Activated CD8-positive, alpha-beta memory T cell treated with anti-CD3 and anti-CD28 coated beads for 36 hours (primary cell): ENCODE results near the gene ITGB2. TPM values are rescaled to one million over a fixed set of nuclear protein-coding genes. Genes with fewer than 3 reads are reported as not detected.
"Not testable (repeated sequence)": the region's sequence is repeated elsewhere in the genome, so short reads cannot be mapped to it uniquely, and the experiment has no call there.

ENCODE experiments used
- CTCF ChIA-PET: fragments of 350-600 bp; sonication (Branson Sonifier 250); formaldehyde crosslinking; loops from one replicate; lab custom pipeline; 2021; ENCODE audit warnings: antibody characterized with exemption; lab: Charles Lee
- POLR2A ChIA-PET: fragments of 350-600 bp; sonication (Branson Sonifier 250); formaldehyde crosslinking; loops from one replicate; lab custom pipeline; 2021; ENCODE audit warnings: antibody characterized with exemption; lab: Charles Lee
- total RNA-seq, 2 experiments: library from RNA; stranded (reverse); gene quantifications; one replicate each; pipeline ENCODE4 v1.2.3, GENCODE V29; 2021

Gene ITGB2
- total RNA-seq, 2 experiments from 2014 or later, result 197 to 216 TPM

DNA sequence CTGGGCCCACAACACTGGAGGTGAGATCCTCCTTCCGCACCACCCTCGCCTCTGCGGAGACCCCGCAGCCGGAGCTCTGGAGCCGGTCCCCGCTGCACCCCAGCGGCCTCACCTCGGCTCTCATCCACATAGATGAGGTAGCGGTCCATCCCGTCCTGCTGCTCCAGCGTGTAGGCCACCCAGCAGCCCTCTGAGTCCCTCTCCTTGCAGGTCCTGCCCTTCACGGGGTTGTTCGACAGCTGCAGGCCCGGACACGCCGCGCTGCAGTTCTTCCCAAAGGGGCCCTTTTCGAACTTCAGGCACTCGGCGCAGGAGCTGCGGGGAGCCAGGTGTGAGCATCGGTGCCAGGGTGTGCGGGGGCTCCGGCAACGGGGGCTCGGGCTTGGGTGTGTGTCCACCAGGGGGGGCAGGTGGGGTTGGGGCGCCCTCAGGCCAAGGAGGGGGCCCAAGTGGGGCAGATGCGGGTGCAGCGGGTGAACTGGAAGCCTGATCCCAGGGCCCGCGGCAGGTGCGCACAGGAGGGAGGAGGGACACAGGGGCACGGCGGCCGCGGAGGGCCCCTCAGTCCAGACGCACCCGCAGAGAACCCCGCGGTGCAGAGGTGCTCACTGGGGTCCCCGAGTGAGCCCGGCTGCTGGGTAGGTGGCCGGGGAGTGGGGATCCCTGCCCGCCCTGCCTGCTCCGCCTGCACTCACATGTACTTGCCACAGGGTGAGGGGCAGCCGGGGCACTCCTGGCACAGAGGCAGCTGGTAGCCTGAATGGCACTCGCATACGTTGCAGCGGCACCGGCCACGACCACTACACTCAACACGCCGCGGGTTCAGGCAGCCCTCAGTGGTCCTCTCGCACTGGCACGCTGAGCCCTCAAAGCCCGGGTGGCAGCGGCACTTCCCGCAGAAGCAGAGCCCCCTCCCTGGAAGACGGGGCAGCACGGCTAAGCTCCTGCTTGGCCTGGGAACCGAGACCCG is 31.8 kb downstream of the ITGB2 start:
- ChIA-PET CTCF (no interaction called here), POLR2A (interaction anchor here (0.6 kb wide), 1 partner anchor 8 kb away, joined by 3 read pairs; no protein-coding TSS in a partner anchor)

DNA sequence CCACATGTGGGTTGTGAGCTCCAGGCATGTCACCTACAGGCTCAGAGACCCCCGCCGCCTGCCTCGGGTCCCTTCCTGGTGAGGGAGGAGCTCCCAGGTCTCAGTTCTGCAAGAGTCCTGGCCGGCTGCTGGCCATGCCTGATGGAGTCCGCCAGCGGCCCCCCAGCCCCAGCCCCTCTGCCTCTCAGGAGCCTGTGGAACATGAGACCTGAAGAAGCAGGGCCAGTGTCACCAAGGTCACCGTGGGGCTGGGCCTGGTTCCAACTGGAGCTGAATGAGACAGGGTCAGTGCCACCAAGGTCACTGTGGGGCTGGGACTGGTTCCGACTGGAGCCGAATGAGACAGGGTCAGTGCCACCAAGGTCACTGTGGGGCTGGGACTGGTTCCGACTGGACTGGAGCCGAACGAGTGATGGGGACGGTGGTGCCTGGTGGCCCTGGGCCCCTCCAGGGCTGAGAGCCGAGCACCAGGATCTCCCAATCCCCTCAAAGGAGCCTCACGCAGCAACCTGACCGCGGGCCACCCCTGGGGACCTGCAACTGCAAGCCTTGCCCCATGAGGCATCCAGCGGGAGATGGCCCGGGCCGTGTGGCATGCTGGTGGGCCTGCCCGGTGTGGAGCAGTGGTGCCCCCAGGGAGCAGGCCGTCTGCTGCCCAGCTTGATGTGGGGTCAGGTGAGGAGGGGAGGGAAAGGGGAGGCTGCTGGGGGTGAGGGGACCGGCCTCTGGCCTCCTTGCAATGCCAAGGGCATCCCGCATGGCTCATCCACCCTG is 32.7 kb downstream of the ITGB2 start:
- POLR2A ChIA-PET, result no interaction called here
- CTCF ChIA-PET, result interaction anchor here (1.1 kb wide), 1 partner anchor 11 kb away, joined by 3 read pairs; no protein-coding TSS in a partner anchor

DNA sequence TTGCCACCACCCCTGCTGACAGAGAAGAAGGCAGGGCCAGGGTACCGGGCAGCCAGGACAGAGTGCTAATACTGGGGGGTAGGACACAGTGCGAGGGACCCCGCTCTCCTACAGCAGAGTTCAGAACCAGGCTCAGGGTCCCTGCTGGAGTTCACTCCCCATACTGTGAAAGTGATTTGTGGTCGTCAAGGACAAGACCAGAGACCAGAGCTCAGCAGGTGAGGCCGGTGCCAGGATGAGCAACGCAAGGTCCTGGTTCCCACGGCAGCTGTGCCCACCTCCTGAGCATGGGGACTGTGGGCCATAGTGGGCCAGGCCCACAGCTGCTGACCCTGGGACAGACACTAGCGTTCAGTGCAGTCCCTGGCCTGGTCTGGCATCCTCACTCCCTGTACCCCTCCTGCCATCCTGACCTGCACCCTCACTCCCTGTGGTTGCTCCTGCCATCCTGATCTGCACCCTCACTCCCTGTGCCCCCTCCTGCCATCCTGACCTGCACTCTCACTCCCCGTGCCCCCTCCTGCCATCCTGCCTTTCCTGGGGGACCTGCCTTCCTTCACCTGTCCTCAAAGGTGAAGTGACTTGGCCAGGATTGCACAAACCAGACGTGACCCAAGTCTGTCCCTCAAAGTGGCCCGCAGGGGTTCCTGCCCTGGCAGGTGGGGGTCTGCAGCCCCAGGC is 33.4 kb downstream of the ITGB2 start:
- ChIA-PET POLR2A (no interaction called here), CTCF (interaction anchor here (1.1 kb wide), 1 partner anchor 10 kb away, joined by 3 read pairs; no protein-coding TSS in a partner anchor)

DNA sequence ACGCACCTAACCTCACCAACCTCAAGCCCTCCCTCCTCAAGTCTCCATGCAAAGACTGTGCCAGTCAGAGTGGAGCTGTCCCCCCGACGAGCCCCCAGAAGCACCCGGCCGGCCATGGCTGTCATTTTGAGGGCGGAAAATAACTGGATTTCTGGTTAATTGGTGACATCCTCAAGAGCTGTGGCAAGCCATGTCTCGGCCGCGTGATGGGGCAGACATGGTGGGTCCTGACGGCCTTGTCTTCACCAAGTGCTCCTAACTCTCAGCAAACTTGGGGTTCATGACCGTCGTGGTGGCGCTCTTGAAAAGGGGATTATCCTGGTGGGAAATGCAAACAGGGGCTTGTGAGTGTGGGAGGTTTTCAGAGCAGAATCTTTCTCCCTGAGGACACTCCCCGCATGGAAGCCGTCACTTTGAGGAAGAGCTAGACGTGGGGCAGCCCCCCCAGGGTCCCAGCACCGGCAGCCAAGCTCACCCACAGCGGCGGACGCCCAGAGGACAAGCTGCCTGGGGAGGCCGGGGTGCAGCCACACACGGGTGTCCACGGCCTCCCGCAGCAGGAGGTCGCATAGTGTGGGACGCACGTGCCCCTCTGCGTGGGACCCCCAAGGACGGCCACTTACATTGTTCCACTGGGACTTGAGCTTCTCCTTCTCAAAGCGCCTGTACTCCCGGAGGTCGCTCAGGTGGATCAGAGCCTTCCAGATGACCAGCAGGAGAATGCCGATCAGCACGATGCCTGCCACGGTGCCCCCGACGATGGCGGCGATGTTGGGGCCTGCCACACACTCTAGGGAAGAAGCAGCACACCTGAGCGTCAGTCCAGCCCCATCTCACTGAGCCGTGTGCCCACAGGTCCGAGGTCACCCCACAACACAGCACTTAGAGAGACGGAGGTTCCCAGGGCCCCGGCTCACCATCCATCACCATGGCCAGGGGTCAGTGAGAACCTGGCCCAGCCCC is 34.3 kb downstream of the ITGB2 start:
- POLR2A ChIA-PET, result no interaction called here
- CTCF ChIA-PET, result no interaction called here

DNA sequence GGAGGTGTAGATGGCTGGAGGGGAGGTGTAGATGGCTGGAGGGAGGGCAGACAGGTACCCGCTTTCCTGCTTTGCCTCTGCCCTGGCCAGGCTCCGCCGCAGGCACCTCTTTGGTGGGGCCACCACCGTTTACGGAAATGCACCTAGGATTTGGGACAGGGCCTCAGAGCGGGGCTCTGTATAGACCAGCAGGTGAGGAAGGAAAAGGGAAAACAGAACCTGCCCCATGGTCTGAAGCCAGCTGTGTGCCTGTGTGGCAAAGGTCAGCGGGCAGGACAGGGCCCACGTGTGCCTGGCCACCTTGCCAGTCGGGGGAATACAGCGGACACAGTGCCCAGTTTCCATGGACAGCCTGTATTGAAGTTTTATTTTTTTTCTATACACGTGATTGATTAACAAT is 35.1 kb downstream of the ITGB2 start:
- POLR2A ChIA-PET, result no interaction called here
- CTCF ChIA-PET, result no interaction called here

DNA sequence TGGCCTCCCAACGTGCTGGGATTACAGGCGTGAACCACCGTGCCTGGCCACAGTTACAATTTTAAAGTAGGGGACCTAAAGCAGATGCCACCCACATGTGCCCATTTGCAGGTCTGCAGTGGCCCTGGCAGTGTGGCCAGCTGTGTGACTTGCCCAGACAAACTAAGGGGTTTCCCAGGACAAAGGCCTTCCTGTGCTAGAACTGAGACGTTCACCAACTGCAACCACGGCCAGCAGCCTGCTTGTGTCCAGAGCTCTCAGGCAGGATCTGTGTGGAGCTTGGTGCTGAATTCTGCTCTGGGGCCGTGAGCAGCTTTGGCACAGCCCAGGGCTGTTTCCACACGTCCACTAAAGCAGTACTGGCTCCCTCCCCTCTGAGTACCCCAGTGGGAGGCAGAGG is 36.6 kb downstream of the ITGB2 start:
- ChIA-PET POLR2A (interaction anchor here (0.6 kb wide), 1 partner anchor 11 kb away, joined by 3 read pairs; no protein-coding TSS in a partner anchor), CTCF (interaction anchor here (1.4 to 3.8 kb wide), 2 partner anchors 9 to 49 kb away, joined by 5 to 19 read pairs; no protein-coding TSS in a partner anchor)

DNA sequence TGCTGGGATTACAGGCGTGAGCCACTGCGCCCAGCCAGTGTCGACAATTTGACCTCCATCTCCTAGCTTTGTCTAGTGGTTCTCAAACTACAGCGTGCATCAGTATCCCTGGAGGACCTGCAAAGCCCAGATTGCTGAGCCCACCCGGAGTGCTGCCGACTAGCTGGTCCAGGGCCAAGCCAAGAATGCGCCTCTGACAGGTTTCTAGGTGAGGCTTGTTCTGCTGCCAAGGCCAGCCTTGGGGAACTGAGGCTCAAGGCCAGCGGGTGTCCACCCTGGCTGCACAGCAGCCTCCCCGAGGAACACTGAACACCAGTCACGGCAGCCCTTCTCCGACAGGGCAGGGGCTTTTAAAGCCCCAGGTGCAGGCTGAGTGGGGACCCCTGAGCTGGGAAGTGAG is 37.4 kb downstream of the ITGB2 start:
- POLR2A ChIA-PET, result interaction anchor here (0.7 kb wide), 1 partner anchor 9 kb away, joined by 8 read pairs; no protein-coding TSS in a partner anchor
- CTCF ChIA-PET, result interaction anchor here (0.7 to 3.8 kb wide), 3 partner anchors 10 to 1427 kb away, joined by 4 to 19 read pairs (median 5); no protein-coding TSS in a partner anchor

DNA sequence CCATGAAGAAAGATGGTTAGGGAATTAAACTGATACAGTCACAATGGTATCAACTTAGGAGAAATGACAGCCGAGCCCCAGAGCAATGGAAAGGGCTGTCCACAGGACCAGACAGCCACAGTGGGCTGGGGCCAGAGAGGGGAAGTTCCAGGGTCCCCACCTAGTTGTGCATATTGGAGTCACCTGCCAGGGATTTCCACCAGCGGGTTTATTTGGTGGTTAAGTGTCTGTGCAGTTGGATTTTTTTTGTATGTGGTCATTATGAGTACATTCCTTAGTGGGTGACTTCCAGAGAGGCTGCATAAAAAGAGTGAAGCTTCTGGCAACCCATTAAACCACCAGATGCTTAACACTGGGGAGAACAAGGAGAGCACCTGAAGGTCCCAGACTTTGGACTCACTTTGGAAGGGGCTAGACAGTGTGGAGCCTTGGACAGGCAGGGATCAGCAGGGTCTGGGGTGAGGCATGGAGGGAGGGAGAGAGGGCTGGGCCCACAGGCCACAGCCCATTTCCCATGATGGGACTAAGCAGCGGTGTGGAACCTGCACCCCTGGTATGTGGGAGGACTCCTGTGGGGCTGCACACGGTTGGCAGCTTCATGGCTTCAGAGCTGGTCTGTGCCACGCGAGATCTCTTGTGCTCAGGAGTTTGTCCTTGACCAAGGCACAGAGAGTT is 39.4 kb downstream of the ITGB2 start:
- POLR2A ChIA-PET, result interaction anchor here (1.0 kb wide), 1 partner anchor 46 kb away, joined by 3 read pairs; no protein-coding TSS in a partner anchor
- CTCF ChIA-PET, result interaction anchor here (3.8 kb wide), 1 partner anchor 12 kb away, joined by 19 read pairs; no protein-coding TSS in a partner anchor

DNA sequence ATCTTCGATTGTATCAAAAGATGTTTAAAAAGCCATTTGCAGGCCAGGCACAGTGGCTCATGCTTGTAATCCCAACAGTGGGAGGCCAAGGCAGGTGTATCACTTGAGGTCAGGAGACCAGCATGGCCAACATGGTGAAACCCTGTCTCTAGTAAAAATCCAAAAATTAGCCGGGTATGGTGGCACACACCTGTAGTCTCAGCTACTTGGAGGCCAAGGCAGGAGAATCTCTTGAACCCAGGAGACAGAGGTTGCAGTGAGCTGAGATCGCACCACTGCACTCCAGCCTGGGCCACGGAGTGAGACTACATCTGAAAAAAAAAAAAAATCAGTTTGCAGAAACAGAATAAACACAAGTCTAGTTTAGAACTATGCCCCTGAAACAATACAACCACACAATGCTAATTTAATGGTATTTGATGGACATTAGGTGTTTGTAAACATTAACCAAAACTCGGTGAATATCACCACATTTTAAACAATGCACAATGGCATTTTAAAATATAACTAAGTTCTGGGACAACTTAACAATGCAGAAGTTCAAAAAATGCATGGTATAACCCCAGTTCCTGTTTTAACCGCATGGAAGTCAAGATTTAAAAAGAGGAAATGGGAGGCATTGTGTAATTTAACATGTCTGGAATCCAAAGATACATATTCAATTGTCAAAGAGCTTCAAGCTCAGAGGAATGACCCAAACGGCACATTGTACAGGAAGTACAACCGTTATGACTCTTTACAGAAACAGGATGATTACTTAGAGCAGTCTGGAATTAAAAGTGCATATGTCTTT is 40.1 kb downstream of the ITGB2 start:
- ChIA-PET CTCF (interaction anchor here (3.8 kb wide), 1 partner anchor 13 kb away, joined by 19 read pairs; no protein-coding TSS in a partner anchor), POLR2A (interaction anchor here (0.5 to 1.0 kb wide), 2 partner anchors 12 to 46 kb away, joined by 3 to 4 read pairs; no protein-coding TSS in a partner anchor)

DNA sequence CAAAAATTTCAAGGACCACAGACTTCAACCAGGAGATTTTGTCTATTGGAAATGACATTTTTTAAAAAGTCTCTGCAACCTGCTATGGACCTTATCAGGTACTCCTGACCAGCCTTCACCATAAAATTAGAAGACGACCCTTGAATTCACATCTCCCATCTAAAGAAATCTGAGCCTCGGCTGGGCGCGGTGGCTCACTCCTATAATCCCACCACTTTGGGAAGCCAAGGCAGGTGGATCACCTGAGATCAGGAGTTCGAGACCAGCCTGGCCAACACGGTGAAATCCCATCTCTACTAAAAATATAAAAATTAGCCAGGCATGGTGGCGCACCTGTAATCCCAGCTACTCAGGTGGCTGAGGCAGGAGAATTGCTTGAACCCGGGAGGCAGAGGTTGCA is 41.5 kb downstream of the ITGB2 start:
- CTCF ChIA-PET, POLR2A ChIA-PET: not testable (repeated sequence)

DNA sequence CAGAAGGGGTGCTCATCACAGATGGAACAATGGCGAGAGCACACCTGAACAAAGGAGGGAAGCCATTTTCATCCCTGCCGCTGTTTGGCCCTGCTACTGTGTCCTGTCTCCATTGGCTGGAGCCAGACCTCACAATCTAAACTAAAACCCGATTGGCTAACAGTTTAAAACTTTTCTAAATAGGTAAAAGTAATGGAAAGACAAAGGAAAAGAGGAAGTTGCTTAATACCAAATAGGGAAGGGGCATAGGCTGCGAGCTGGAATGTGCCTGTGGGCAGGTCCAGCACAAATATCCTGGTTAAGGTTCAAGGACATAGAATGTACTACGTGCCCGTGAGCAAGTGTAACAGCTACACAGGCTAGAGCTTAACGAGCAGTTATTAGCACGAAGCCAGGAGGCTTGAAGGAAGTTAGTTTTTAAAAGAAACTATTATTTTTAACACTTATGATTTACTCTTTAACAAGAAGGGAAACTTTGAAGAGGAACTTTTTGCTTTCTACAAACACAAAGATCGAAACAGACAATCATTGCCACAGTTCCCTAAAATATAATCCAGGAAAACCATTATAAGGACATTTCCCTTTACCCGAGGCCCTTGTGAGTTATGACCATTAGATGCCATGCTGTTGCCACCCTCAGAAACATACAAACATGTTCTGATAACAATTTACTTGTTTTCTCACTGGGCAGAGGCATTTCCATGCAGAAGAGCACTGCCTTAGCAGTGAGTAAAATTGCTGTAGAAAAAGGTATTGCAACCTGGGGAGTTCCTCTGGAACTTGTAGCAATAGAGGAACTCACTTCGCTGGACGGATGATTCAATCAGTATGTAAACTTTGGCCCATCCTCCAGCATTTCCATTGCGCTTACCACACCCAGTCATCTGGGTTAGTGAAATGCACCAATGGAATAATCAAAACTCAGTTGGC is 42.4 kb downstream of the ITGB2 start:
- ChIA-PET CTCF (no interaction called here), POLR2A (no interaction called here)

DNA sequence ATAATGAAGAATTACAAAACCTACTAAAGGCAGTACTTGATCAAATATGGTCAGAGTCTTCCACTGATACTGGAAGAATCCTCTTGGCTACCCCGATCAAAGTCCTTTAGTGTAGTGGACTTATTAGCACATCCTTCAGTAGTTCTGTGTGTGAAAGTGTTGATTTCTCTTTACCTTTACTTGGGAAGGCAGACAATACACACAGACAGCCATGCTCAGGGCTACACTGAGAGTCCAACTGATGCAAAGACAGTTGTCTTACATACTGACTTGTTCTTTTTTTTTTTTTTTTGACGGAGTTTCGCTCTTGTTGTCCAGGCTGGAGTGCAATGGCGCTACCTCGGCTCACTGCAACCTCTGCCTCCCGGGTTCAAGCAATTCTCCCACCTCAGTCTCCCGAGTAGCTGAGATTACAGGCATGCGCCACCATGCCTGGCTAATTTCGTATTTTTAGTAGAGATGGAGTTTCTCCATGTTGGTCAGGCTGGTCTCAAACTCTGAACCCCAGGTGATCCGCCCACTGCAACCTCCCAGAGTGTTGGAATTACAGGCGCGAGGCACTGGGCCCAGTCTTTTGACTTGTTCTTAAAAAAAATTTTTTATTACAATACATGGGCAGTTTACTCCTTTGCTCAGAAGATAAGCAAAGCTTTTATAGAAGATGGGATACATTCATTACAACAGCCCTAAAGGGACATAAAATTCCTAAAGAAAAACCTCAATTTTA is 43.7 kb downstream of the ITGB2 start:
- CTCF ChIA-PET, result interaction anchor here (0.8 to 3.6 kb wide), 3 partner anchors 11 to 76 kb away, joined by 3 to 16 read pairs (median 4); partner anchors contain the start of gene UBE2G2
- POLR2A ChIA-PET, result no interaction called here

DNA sequence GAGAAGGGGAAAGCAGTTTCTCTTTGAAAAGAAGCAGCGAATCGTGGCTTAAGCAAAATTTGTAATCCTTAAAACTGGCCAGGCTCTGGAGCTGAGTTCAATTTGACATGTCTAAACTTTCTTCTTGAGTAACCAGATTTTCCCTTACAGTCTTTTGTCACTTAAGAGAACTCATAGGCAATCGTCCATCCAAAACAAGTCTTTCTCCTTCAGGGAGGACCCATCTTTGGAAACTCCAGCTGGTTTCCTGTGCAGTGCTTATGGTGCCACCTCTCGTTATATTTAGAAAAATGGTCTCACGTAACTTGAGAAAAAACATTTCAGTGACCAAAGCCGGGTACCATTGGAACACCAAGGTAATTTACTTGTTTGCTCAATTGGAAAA is 45.4 kb downstream of the ITGB2 start:
- CTCF ChIA-PET, result interaction anchor here (0.6 to 3.6 kb wide), 10 partner anchors 18 to 262 kb away, joined by 3 to 16 read pairs (median 4); partner anchors contain the start of gene UBE2G2
- POLR2A ChIA-PET, result no interaction called here
